ENCODE results near the gene TMEM179.

TMEM179 gene

DNA sequence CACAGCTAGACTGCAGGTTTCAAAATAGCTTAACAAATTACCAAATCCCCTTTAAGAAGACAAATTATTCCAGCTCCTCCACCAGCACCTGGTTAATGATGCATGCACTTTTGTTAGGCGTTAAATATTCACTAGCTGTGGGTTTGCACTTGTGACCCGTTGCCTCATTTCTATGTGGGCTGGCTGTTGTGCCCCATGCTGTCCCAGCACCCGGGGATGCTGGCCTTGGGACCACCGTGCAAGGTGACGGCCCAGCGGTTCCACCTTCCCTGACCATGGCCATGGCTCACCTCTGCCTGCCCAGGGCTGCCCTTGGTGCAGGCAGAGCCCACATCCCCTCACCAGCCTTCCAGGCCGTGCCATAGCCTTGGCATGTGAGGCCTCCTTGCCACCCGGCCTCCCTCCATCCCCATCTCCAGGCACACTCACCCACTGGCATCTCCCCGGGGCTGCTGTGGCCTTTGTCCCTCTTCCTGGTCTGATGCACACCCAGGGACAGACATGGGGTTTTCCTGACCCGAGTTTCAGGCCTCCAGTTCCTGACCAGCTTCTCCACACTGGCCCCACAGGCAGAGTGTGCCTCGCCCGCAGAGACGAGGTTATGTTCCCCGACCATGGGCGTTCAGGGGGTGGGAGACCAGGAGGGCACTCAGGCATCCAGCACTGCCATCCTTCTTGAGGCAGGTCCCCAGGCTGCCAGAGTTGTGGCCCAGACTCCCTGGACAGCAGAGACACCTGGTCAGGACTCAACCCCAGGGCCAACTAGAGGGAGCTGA, 45.4 kb downstream of the TMEM179 start:
- DNase-seq (ENCODE audit: low read depth) = no peak
- TF ChIP-seq MYC (IDR thresholded peaks at IDR 0.05; ENCODE audit: low read depth, low read length) = no peak
- no peak for TF ChIP-seq CTCF (IDR thresholded peaks at IDR 0.05; ENCODE audit: low read depth, low read length)
- TF ChIP-seq POLR2A (IDR thresholded peaks at IDR 0.05; ENCODE audit: extremely low read depth, insufficient read length) = no peak
- TF ChIP-seq, protein P1, sequence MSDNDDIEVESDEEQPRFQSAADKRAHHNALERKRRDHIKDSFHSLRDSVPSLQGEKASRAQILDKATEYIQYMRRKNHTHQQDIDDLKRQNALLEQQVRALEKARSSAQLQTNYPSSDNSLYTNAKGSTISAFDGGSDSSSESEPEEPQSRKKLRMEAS (IDR thresholded peaks at IDR 0.05; ENCODE audit: low read depth, low read length) = no peak
- H3K4me3 ChIP-seq (ENCODE audit: low read depth, low read length) = no peak overlapping the region

GRCh38 chr14:104558231-104559027, 46.1 kb downstream of the TMEM179 start:
- DNase-seq (ENCODE audit: low read depth) = no peak
- no peak overlapping the region for H3K4me3 ChIP-seq (ENCODE audit: low read depth, low read length)
- TF ChIP-seq CTCF (IDR thresholded peaks at IDR 0.05; ENCODE audit: low read depth, low read length) = no peak
- TF ChIP-seq MYC (IDR thresholded peaks at IDR 0.05; ENCODE audit: low read depth, low read length) = no peak
- no peak for TF ChIP-seq POLR2A (IDR thresholded peaks at IDR 0.05; ENCODE audit: extremely low read depth, insufficient read length)
- TF ChIP-seq, protein P1 (IDR thresholded peaks at IDR 0.05; ENCODE audit: low read depth, low read length) = no peak

DNA sequence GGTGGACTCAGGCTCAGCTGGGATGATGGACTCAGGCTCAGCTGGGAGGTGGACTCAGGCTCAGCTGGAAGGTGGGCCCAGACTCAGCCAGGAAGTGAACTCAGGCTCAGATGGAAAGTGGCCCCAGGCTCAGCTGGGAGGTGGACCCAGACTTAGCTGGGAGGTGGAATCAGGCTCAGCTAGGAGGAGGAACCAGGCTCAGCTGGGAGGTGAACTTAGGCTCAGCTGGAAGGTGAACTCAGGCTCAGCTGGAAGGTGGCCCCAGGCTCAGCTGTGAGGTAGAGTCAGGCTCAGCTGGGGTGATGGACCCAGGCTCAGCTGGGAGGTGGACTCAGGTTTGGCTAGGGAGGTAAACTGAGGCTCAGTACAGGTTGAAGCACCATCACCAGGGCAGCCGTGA, 46.8 kb downstream of the TMEM179 start:
- no peak overlapping the region for H3K4me3 ChIP-seq (ENCODE audit: low read depth, low read length)
- DNase-seq (ENCODE audit: low read depth) = no peak
- no peak for TF ChIP-seq POLR2A (IDR thresholded peaks at IDR 0.05; ENCODE audit: extremely low read depth, insufficient read length)

- no peak for DNase-seq (ENCODE audit: low read depth)
- no peak overlapping the region for H3K4me3 ChIP-seq (ENCODE audit: low read depth, low read length)
- TF ChIP-seq POLR2A (IDR thresholded peaks at IDR 0.05; ENCODE audit: extremely low read depth, insufficient read length) (no peak), CTCF (IDR thresholded peaks at IDR 0.05; ENCODE audit: low read depth, low read length) (no peak), MYC (IDR thresholded peaks at IDR 0.05; ENCODE audit: low read depth, low read length) (no peak)
- TF ChIP-seq, protein P1 (IDR thresholded peaks at IDR 0.05; ENCODE audit: low read depth, low read length) = no peak
These were observed 47.5 kb downstream of the TMEM179 start for GRCh38 chr14:104557086-104557485.

- TF ChIP-seq POLR2A (IDR thresholded peaks at IDR 0.05; ENCODE audit: extremely low read depth, insufficient read length) (no peak), MYC (IDR thresholded peaks at IDR 0.05; ENCODE audit: low read depth, low read length) (no peak)
- DNase-seq (ENCODE audit: low read depth) = no peak
- no peak overlapping the region for H3K4me3 ChIP-seq (ENCODE audit: low read depth, low read length)
These were observed 48.1 kb downstream of the TMEM179 start for GRCh38 chr14:104556256-104557021.

- no peak overlapping the region for H3K4me3 ChIP-seq (ENCODE audit: low read depth, low read length)
- no peak for DNase-seq (ENCODE audit: low read depth)
- TF ChIP-seq CTCF (IDR thresholded peaks at IDR 0.05; ENCODE audit: low read depth, low read length) (no peak), MYC (IDR thresholded peaks at IDR 0.05; ENCODE audit: low read depth, low read length) (no peak), POLR2A (IDR thresholded peaks at IDR 0.05; ENCODE audit: extremely low read depth, insufficient read length) (no peak)
- TF ChIP-seq, protein P1 (IDR thresholded peaks at IDR 0.05; ENCODE audit: low read depth, low read length) = no peak
These were observed 48.9 kb downstream of the TMEM179 start for GRCh38 chr14:104555430-104556255.
